Body of pancreas (tissue), 4 donors: Measurements from ENCODE around the gene WASF3. TPM values are rescaled to one million over a fixed set of nuclear protein-coding genes. Genes with fewer than 3 reads are reported as not detected.

ENCODE experiments used
- ATAC-seq: fragments of 150-250 bp; one replicate; pipeline ENCODE4 v1.9.1; 2016
- DNase-seq, 4 donors: peaks; one replicate each; pipeline ENCODE4 v3.0.0-alpha.2; 2019
- H3K27ac ChIP-seq, 4 donors: fragments of 200-600 bp; sonication (generic); 1 replicate in 3 of 4; 2 replicates in 1 of 4; pipeline versions ENCODE4 v1.5.1 to v1.6.1; 2016 to 2019; ENCODE audit warnings: mild to moderate bottlenecking in 1 of 4, mixed read lengths in 1 of 4, moderate library complexity in 1 of 4
- H3K27me3 ChIP-seq, 2 donors: fragments of 200-600 bp; sonication (generic); one replicate each; pipeline ENCODE4 v1.6.0; 2016; ENCODE audit warnings: mild to moderate bottlenecking in 1 of 2
- H3K36me3 ChIP-seq, 2 donors: fragments of 200-600 bp; sonication (generic); replicated peaks in 1 of 2; 2 replicates each; pipeline ENCODE4 v1.5.1; 2016; ENCODE audit warnings: low read depth in 2 of 2; ENCODE audit not compliant: insufficient read depth in 1 of 2
- H3K4me1 ChIP-seq: fragments of 200-600 bp; sonication (generic); one replicate; pipeline ENCODE4 v1.6.0; 2016
- H3K4me3 ChIP-seq, 2 donors: fragments of 200-600 bp; sonication (generic); 1 replicate in 1 of 2; 2 replicates in 1 of 2; pipeline ENCODE4 v1.5.1; 2016 to 2019
- H3K9me3 ChIP-seq, 3 donors: fragments of 200-600 bp; sonication (generic); 1 replicate in 2 of 3; 2 replicates in 1 of 3; pipeline ENCODE4 v1.5.1; 2016
- POLR2A ChIP-seq, 3 donors: fragments of 450-650 bp; IDR thresholded peaks; one replicate each; pipeline ENCODE4 v1.6.1; 2016; ENCODE audit warnings: antibody characterized with exemption in 3 of 3, mild to moderate bottlenecking in 2 of 3
- WGBS, 2 donors: methylation state at CpG; one replicate each; pipeline ENCODE4 v1.1.5; 2017; 5-methylcytosine and 5-hydroxymethylcytosine counted together
- intact Hi-C: fragments of 100-400 bp; cut with DNase I; formaldehyde crosslinking; loops from one replicate; pipeline ENCODE4 v1.15.1; 2023
- total RNA-seq, 2 donors: library from RNA; depleted of rRNA; stranded (reverse); fragments of >200 nt; gene quantifications; one replicate each; pipeline ENCODE4 v1.1.0, GENCODE V29; 2016
- TF ChIP-seq, protein P1 (sequence below), 7 experiments: fragments of 450-650 bp in 4 of 7; fragments of 200-600 bp in 3 of 7; sonication (generic) in 3 of 7; IDR thresholded peaks; one replicate each; pipeline ENCODE4 v1.5.1; 2016 to 2019; ENCODE audit warnings: antibody characterized with exemption in 7 of 7

WASF3 gene
- total RNA-seq, 2 donors from 2014 or later: 6.0 to 13.2 TPM

DNA sequence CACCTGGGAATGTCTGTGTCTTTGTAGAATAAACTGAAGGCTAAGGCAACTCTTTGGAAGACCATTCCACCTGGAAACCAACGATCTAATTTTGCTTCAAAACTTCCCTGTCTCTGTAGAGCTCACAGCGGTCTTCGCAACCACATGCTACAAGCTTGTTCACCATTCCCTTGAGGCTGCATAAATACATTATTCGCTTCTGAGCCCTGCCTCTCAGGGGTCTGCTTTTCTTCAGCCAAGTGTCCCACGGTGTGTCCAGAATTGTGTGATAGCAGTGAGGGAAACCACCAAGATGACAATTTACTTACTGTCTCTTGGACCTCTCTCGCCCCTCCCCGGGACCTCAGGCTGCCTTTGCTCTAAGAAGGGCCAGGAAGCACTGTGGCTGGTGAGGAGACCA, 152.0 kb downstream of the WASF3 start:
- 83 to 85% methylated on average over 7 of the region's 7 CpGs for WGBS, 2 donors
- Histone ChIP-seq H3K27ac (no peak overlapping the region), H3K9me3 (no peaks in the 10 kb centered on the region), H3K27me3 (no peaks in the 10 kb centered on the region), H3K4me3 (no peak overlapping the region), H3K36me3 (no peaks in the 10 kb centered on the region), H3K4me1 (no peaks in the 10 kb centered on the region)
- TF ChIP-seq, protein P1, sequence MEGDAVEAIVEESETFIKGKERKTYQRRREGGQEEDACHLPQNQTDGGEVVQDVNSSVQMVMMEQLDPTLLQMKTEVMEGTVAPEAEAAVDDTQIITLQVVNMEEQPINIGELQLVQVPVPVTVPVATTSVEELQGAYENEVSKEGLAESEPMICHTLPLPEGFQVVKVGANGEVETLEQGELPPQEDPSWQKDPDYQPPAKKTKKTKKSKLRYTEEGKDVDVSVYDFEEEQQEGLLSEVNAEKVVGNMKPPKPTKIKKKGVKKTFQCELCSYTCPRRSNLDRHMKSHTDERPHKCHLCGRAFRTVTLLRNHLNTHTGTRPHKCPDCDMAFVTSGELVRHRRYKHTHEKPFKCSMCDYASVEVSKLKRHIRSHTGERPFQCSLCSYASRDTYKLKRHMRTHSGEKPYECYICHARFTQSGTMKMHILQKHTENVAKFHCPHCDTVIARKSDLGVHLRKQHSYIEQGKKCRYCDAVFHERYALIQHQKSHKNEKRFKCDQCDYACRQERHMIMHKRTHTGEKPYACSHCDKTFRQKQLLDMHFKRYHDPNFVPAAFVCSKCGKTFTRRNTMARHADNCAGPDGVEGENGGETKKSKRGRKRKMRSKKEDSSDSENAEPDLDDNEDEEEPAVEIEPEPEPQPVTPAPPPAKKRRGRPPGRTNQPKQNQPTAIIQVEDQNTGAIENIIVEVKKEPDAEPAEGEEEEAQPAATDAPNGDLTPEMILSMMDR (IDR thresholded peaks at IDR 0.05): no peak
- TF ChIP-seq POLR2A (IDR thresholded peaks at IDR 0.05): no peak
- ATAC-seq (no peak), DNase-seq (no peak)
- intact Hi-C loops: loop anchor here (10.0 kb wide), 1 partner anchor 215 kb away; no protein-coding TSS in a partner anchor

DNA sequence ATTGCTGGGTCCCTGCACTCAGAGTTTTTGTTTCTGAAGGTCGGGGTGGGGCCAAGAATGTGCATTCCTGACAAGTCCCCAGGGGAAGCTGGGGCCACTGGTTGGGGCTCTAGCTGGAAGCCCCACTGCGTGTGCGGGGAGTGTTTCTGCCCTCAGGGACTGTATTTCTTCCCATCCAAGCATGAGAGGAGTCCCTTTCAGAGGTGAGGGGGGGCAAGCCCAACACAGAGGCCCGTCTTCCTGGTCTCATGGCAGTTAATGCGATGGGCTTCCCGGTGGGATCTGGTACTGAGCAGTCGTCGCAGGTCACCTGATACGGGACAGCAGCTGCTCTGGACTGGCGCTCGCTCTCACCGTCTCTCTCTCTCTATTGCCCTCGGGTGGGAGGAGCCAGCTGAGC, 152.7 kb downstream of the WASF3 start:
- no peak overlapping the region for H3K4me3 ChIP-seq
- H3K9me3 ChIP-seq: no peaks in the 10 kb centered on the region
- no peak for ATAC-seq
- no peaks in the 10 kb centered on the region for H3K36me3 ChIP-seq
- TF ChIP-seq POLR2A (IDR thresholded peaks at IDR 0.05): no peak
- TF ChIP-seq, protein P1 (IDR thresholded peaks at IDR 0.05): no peak
- DNase-seq: no peak
- no peak overlapping the region for H3K27ac ChIP-seq
- no peaks in the 10 kb centered on the region for H3K4me1 ChIP-seq
- intact Hi-C loops: no loop called here
- H3K27me3 ChIP-seq: no peaks in the 10 kb centered on the region
- 47 to 58% methylated on average over 8 to 13 of the region's 13 CpGs for WGBS, 2 donors

DNA sequence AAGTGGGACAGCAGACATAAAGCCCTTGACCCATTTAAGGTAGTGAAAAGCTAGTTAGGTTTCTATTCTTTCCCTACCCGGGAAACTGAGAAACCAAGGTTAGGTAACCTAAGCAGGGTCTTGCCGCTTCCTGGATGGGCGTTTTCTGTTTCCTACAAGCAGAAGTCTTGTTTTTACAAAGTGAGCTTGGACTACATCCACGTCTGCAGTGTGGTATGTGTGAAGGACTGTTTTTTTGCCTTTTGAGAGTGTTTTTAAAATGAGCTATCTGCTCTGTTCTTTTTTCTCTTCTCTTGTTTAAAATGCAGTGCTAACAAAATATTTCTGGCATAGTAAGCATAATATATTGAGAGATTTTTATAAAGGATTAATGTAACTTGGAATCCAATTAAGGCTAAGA, 153.7 kb downstream of the WASF3 start:
- no peaks in the 10 kb centered on the region for H3K36me3 ChIP-seq
- H3K4me3 ChIP-seq: no peak overlapping the region
- 38 to 40% methylated on average over 4 of the region's 4 CpGs for WGBS, 2 donors
- intact Hi-C loops: no loop called here
- no peaks in the 10 kb centered on the region for H3K9me3 ChIP-seq
- no peaks in the 10 kb centered on the region for H3K27me3 ChIP-seq
- no peak overlapping the region for H3K27ac ChIP-seq
- no peak for DNase-seq
- no peak for ATAC-seq
- H3K4me1 ChIP-seq: no peaks in the 10 kb centered on the region
- no peak for TF ChIP-seq POLR2A (IDR thresholded peaks at IDR 0.05)
- TF ChIP-seq, protein P1 (IDR thresholded peaks at IDR 0.05): no peak

DNA sequence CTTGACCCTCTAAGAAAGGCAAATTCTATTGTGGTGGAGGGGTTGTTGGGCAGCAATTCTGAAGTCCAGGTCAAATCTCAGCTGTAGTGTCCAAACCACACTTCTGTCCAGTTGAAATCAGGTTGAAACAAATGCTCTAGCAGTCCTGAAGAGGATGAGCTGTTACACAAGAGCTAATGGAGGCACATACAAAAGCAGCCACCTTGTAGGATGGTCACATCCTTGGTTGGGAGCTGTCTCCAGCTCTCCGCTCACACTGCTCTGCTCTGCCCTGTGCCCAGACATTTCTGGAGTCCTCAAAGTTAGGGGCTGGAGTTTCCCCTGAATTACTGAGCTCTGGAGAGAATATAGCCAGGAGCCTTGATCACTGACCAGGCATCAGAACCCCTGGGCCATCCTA, 155.9 kb downstream of the WASF3 start:
- no peak for ATAC-seq
- no peak for DNase-seq
- intact Hi-C loops: no loop called here
- no peak overlapping the region for H3K4me3 ChIP-seq
- no peaks in the 10 kb centered on the region for H3K9me3 ChIP-seq
- H3K27me3 ChIP-seq: no peaks in the 10 kb centered on the region
- no peak overlapping the region for H3K27ac ChIP-seq
- H3K4me1 ChIP-seq: no peaks in the 10 kb centered on the region
- TF ChIP-seq, protein P1 (IDR thresholded peaks at IDR 0.05): no peak
- TF ChIP-seq POLR2A (IDR thresholded peaks at IDR 0.05): no peak
- WGBS, 2 donors: 93% methylated on average over 1 of the region's 1 CpG; no CpG with 5 or more reads in 1 of the 2 donors
- H3K36me3 ChIP-seq: no peaks in the 10 kb centered on the region

DNA sequence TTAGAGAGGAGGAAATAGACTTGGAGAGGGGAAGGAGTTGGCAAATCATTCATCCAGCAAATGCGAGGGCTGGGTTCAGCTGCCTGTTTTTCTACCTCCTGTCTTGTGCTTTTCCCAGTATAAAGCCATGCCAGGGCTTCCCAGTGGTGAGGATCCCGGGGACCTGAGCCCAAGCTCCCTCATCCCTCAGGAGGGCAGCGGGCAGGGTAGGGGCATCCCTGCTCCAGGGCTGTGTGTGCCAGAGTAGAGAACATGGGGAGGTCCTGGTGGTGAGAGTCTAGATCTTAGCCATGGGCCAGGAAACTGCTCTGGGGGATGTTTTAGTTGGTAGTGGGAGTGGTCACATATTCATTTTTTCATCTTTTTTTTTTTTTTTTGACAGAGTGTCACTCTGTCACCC, 159.5 kb downstream of the WASF3 start:
- 63 to 70% methylated on average over 3 of the region's 3 CpGs for WGBS, 2 donors
- H3K27ac ChIP-seq: no peak overlapping the region
- no peaks in the 10 kb centered on the region for H3K36me3 ChIP-seq
- H3K27me3 ChIP-seq: no peaks in the 10 kb centered on the region
- intact Hi-C loops: no loop called here
- H3K9me3 ChIP-seq: no peaks in the 10 kb centered on the region
- no peak for TF ChIP-seq POLR2A (IDR thresholded peaks at IDR 0.05)
- TF ChIP-seq, protein P1 (IDR thresholded peaks at IDR 0.05): no peak
- ATAC-seq (no peak), DNase-seq (no peak)
- H3K4me1 ChIP-seq: no peaks in the 10 kb centered on the region
- H3K4me3 ChIP-seq: no peak overlapping the region
